ENCODE measurements around the gene ZNF385B.
A peak's percentile ranks its signal among the peaks of the same experiment; 100 is the strongest.

The ZNF385B gene

GRCh38 chr2:179612591-179613298, 248.7 kb downstream of the ZNF385B start (continued):
- TF ChIP-seq, protein P1, sequence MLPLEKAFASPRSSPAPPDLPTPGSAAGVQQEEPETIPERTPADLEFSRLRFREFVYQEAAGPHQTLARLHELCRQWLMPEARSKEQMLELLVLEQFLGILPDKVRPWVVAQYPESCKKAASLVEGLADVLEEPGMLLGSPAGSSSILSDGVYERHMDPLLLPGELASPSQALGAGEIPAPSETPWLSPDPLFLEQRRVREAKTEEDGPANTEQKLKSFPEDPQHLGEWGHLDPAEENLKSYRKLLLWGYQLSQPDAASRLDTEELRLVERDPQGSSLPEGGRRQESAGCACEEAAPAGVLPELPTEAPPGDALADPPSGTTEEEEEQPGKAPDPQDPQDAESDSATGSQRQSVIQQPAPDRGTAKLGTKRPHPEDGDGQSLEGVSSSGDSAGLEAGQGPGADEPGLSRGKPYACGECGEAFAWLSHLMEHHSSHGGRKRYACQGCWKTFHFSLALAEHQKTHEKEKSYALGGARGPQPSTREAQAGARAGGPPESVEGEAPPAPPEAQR (tag by site-specific recombination; IDR thresholded peaks at IDR 0.05): no peak
- TF ChIP-seq ZNF350 (tag by site-specific recombination; IDR thresholded peaks at IDR 0.05): no peak

GRCh38 chr2:179612108-179612507, 249.3 kb downstream of the ZNF385B start:
- ChIA-PET POLR2A (no interaction called here), CTCF (interaction anchor here (0.6 kb wide), 1 partner anchor 203 kb away, joined by 3 read pairs; no protein-coding TSS in a partner anchor)
- no peaks in the 10 kb centered on the region for H3K4me1 ChIP-seq (ENCODE audit: control insufficient read depth, insufficient read depth, low read length)
- TF ChIP-seq BCL6B (tag by site-specific recombination; IDR thresholded peaks at IDR 0.05) (peak; percentile 46; the same call in 1 of the 2 replicates), KLF17 (tag by site-specific recombination; IDR thresholded peaks at IDR 0.05) (no peak)
- no peaks in the 10 kb centered on the region for H3K9me3 ChIP-seq (ENCODE audit: control insufficient read depth, insufficient read depth, low read depth, low read length)
- H3K36me3 ChIP-seq (ENCODE audit: control insufficient read depth in 2 of 2, insufficient read depth in 1 of 2, low read length in 2 of 2): no peaks in the 10 kb centered on the region
- H3K27ac ChIP-seq (ENCODE audit: extremely low read depth, low read depth, low read length): no peak overlapping the region
- H3K4me3 ChIP-seq (ENCODE audit: low read depth, low read length): no peak overlapping the region

DNA sequence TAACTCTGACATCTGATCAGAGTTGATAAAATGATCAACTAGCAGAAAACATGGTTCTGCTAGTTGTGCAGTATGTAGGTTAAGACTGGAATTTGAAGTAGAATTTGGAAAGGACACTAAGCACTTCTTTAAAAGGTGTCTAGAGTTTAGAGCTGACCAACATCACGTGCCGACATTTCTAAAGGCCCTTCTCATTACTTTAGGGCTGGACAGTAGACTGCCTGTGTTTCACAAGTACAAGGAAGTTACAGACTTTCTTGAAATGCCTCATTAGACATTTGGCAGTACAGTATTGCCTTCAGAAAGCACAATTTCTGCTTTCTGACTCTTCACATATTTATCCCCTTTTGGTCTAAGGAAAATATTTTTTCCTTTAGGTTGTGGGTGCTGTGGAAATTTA, 255.3 kb downstream of the ZNF385B start:
- no peak overlapping the region for H3K4me3 ChIP-seq (ENCODE audit: low read depth, low read length)
- ChIA-PET CTCF (interaction anchor here (0.7 kb wide), 1 partner anchor 1746 kb away, joined by 3 read pairs; no protein-coding TSS in a partner anchor), POLR2A (no interaction called here)
- H3K36me3 ChIP-seq (ENCODE audit: control insufficient read depth in 2 of 2, insufficient read depth in 1 of 2, low read length in 2 of 2): no peaks in the 10 kb centered on the region
- no peaks in the 10 kb centered on the region for H3K9me3 ChIP-seq (ENCODE audit: control insufficient read depth, insufficient read depth, low read depth, low read length)
- no peak for TF ChIP-seq ZNF791 (tag by site-specific recombination; IDR thresholded peaks at IDR 0.05)
- TF ChIP-seq INSM2 (tag by site-specific recombination; IDR thresholded peaks at IDR 0.05): no peak
- no peaks in the 10 kb centered on the region for H3K4me1 ChIP-seq (ENCODE audit: control insufficient read depth, insufficient read depth, low read length)
- no peak overlapping the region for H3K27ac ChIP-seq (ENCODE audit: extremely low read depth, low read depth, low read length)

DNA sequence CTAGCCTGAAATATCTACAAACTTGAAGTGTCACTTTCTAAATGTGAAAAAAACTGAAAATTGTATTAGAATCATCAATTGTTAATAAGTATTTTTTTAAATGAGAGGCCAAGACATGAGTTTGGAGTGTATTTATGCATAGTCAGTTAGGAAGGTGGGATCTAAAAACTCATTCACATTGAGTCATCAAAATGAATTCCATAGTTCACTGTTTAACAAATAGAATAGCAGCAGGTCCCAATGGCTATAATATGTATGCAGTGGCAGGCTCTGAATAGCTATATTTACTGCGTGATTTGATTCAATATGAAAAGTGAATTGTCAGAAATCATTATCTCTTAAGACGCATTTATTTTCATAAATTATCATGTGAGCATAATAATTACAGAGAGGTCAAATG, 256.1 kb downstream of the ZNF385B start:
- POLR2A ChIA-PET: no interaction called here
- no peak overlapping the region for H3K4me3 ChIP-seq (ENCODE audit: low read depth, low read length)
- no peaks in the 10 kb centered on the region for H3K4me1 ChIP-seq (ENCODE audit: control insufficient read depth, insufficient read depth, low read length)
- no peak for TF ChIP-seq ZIC2 (tag by site-specific recombination; IDR thresholded peaks at IDR 0.05)
- TF ChIP-seq ZNF660 (tag by site-specific recombination; IDR thresholded peaks at IDR 0.05): no peak
- H3K9me3 ChIP-seq (ENCODE audit: control insufficient read depth, insufficient read depth, low read depth, low read length): no peaks in the 10 kb centered on the region
- CTCF ChIA-PET: no interaction called here
- no peaks in the 10 kb centered on the region for H3K36me3 ChIP-seq (ENCODE audit: control insufficient read depth in 2 of 2, insufficient read depth in 1 of 2, low read length in 2 of 2)
- H3K27ac ChIP-seq (ENCODE audit: extremely low read depth, low read depth, low read length): no peak overlapping the region

- ChIA-PET CTCF (no interaction called here), POLR2A (no interaction called here)
- Histone ChIP-seq H3K27ac (ENCODE audit: extremely low read depth, low read depth, low read length) (no peak overlapping the region), H3K4me1 (ENCODE audit: control insufficient read depth, insufficient read depth, low read length) (no peaks in the 10 kb centered on the region), H3K36me3 (ENCODE audit: control insufficient read depth in 2 of 2, insufficient read depth in 1 of 2, low read length in 2 of 2) (no peaks in the 10 kb centered on the region), H3K9me3 (ENCODE audit: control insufficient read depth, insufficient read depth, low read depth, low read length) (no peaks in the 10 kb centered on the region), H3K4me3 (ENCODE audit: low read depth, low read length) (no peak overlapping the region)
- TF ChIP-seq ZNF623 (tag by site-specific recombination; IDR thresholded peaks at IDR 0.05): no peak
- no peak for TF ChIP-seq EGR2 (tag by site-specific recombination; IDR thresholded peaks at IDR 0.05; ENCODE audit: low read depth)
- no peak for TF ChIP-seq ZNF202 (tag by site-specific recombination; IDR thresholded peaks at IDR 0.05; ENCODE audit: borderline replicate concordance)
- no peak for TF ChIP-seq ZNF621 (tag by site-specific recombination; IDR thresholded peaks at IDR 0.05)
- no peak for TF ChIP-seq ZNF133 (tag by site-specific recombination; IDR thresholded peaks at IDR 0.05)
- TF ChIP-seq AEBP2 (tag by site-specific recombination; IDR thresholded peaks at IDR 0.05; ENCODE audit: borderline replicate concordance): no peak
- TF ChIP-seq ZBTB10 (tag by site-specific recombination; IDR thresholded peaks at IDR 0.05): no peak
- no peak for TF ChIP-seq ZNF2 (tag by site-specific recombination; IDR thresholded peaks at IDR 0.05)
Measured at GRCh38 chr2:179604598-179604997, 256.8 kb downstream of the ZNF385B start.
